GM12878 (cell line): Measurements from ENCODE around the gene JADE3. TPM values are rescaled to one million over a fixed set of nuclear protein-coding genes. Genes with fewer than 3 reads are reported as not detected.
A peak's percentile ranks its signal among the peaks of the same experiment; 100 is the strongest.

ENCODE experiments used
- BCL11A ChIP-seq: IDR thresholded peaks from 2 replicates; pipeline ENCODE4 v1.6.1; 2011; ENCODE audit warnings: low read depth, low read length
- BHLHE40 ChIP-seq, 2 experiments: fragments of 450-650 bp in 1 of 2; IDR thresholded peaks; 2 replicates each; pipeline ENCODE4 v1.6.1; 2011 to 2017; ENCODE audit warnings: low read depth in 2 of 2, borderline replicate concordance in 1 of 2, improper control_type of control experiment in 1 of 2, low read length in 1 of 2, mild to moderate bottlenecking in 1 of 2
- BMI1 ChIP-seq: fragments of 450-650 bp; IDR thresholded peaks from 2 replicates; pipeline ENCODE4 v1.6.1; 2016; ENCODE audit warnings: mild to moderate bottlenecking, moderate library complexity, borderline replicate concordance
- CBFB ChIP-seq: IDR thresholded peaks from 2 replicates; pipeline ENCODE4 v1.6.1; 2016; ENCODE audit warnings: antibody characterized with exemption, low read depth
- CHD2 ChIP-seq: IDR thresholded peaks from 2 replicates; pipeline ENCODE4 v1.6.1; 2011; ENCODE audit warnings: low read depth, low read length, improper control_type of control experiment, borderline replicate concordance
- E4F1 ChIP-seq: fragments of 450-650 bp; IDR thresholded peaks from 2 replicates; pipeline ENCODE4 v1.6.1; 2018; ENCODE audit warnings: borderline replicate concordance, mild to moderate bottlenecking; ENCODE audit not compliant: partially characterized antibody
- GATAD2B ChIP-seq: fragments of 450-650 bp; conservative IDR thresholded peaks from 2 replicates; pipeline ENCODE4 v1.6.1; 2017; ENCODE audit warnings: low read depth, mild to moderate bottlenecking, moderate library complexity
- IKZF2 ChIP-seq, 2 experiments: fragments of 450-650 bp; IDR thresholded peaks; 2 replicates each; pipeline ENCODE4 v1.6.1; 2017; ENCODE audit warnings: mild to moderate bottlenecking in 2 of 2, moderate library complexity in 2 of 2
- IRF3 ChIP-seq: fragments of 450-650 bp; IDR thresholded peaks from 2 replicates; pipeline ENCODE4 v1.6.1; 2014; ENCODE audit warnings: mild to moderate bottlenecking
- KDM1A ChIP-seq: fragments of 200-600 bp; sonication (generic); IDR thresholded peaks from 2 replicates; pipeline ENCODE4 v1.6.1; 2016; ENCODE audit warnings: borderline replicate concordance
- MEF2B ChIP-seq: fragments of 450-650 bp; IDR thresholded peaks from 2 replicates; pipeline ENCODE4 v1.6.1; 2018; ENCODE audit warnings: mild to moderate bottlenecking, moderate library complexity; ENCODE audit not compliant: partially characterized antibody, poor library complexity, severe bottlenecking
- NBN ChIP-seq: fragments of 450-650 bp; IDR thresholded peaks from 2 replicates; pipeline ENCODE4 v1.6.1; 2016
- NR2C1 ChIP-seq: fragments of 450-650 bp; IDR thresholded peaks from 2 replicates; pipeline ENCODE4 v1.6.1; 2017; ENCODE audit warnings: antibody characterized with exemption, mild to moderate bottlenecking, moderate library complexity
- PAX5 ChIP-seq: IDR thresholded peaks from 2 replicates; pipeline ENCODE4 v1.6.1; 2011; ENCODE audit warnings: low read depth, low read length, borderline replicate concordance
- PKNOX1 ChIP-seq: fragments of 450-650 bp; IDR thresholded peaks from 2 replicates; pipeline ENCODE4 v1.6.1; 2016; ENCODE audit warnings: mild to moderate bottlenecking
- RAD21 ChIP-seq: IDR thresholded peaks from 2 replicates; pipeline ENCODE4 v1.6.1; 2011; ENCODE audit warnings: mild to moderate bottlenecking, low read depth, low read length, moderate library complexity; ENCODE audit not compliant: insufficient read depth
- RB1 ChIP-seq: fragments of 450-650 bp; formaldehyde crosslinking; IDR thresholded peaks from 2 replicates; pipeline ENCODE4 v1.6.1; 2017; ENCODE audit warnings: mild to moderate bottlenecking, borderline replicate concordance
- RCOR1 ChIP-seq: conservative IDR thresholded peaks from 2 replicates; pipeline ENCODE4 v1.6.1; 2012; ENCODE audit warnings: low read depth, low read length, improper control_type of control experiment
- RELA ChIP-seq: fragments of 450-650 bp; IDR thresholded peaks from 2 replicates; pipeline ENCODE4 v1.8.0; 2014; ENCODE audit warnings: borderline replicate concordance; ENCODE audit not compliant: partially characterized antibody
- RELB ChIP-seq: fragments of 450-650 bp; IDR thresholded peaks from 2 replicates; pipeline ENCODE4 v1.6.1; 2017; ENCODE audit warnings: low read depth, mild to moderate bottlenecking, moderate library complexity
- SMC3 ChIP-seq: IDR thresholded peaks from 2 replicates; pipeline ENCODE4 v1.6.1; 2011; ENCODE audit warnings: low read length, improper control_type of control experiment, borderline replicate concordance
- SUZ12 ChIP-seq: fragments of 200-600 bp; sonication (generic); IDR thresholded peaks from one replicate; pipeline ENCODE4 v1.6.1; 2018; ENCODE audit warnings: antibody characterized with exemption, mild to moderate bottlenecking; ENCODE audit not compliant: unreplicated experiment
- TCF12 ChIP-seq: IDR thresholded peaks from 2 replicates; pipeline ENCODE4 v1.6.1; 2011; ENCODE audit warnings: low read depth, mild to moderate bottlenecking, low read length
- TCF3 ChIP-seq: IDR thresholded peaks from 2 replicates; pipeline ENCODE4 v1.6.1; 2012; ENCODE audit warnings: low read depth, mild to moderate bottlenecking, low read length, borderline replicate concordance; ENCODE audit not compliant: insufficient read depth
- polyA plus RNA-seq, 11 experiments: library from polyadenylated mRNA; depleted of rRNA in 4 of 11; unstranded in 6 of 11; stranded (reverse) in 5 of 11; fragments of >200 nt; fragmentation: Nextera tagmentation in 4 of 11; fragmentation: Illumina TruSeq in 1 of 11; extraction: Ambion mirVana in 4 of 11; extraction: Trizol in 1 of 11; gene quantifications; 1 replicate in 1 of 11; 2 replicates in 10 of 11; pipeline versions ENCODE4 v1.2.1 to v1.2.3, GENCODE V29; 2011 to 2016; ENCODE audit warnings: inconsistent platforms in 2 of 11, missing spikeins in 2 of 11, low read depth in 1 of 11
- total RNA-seq, 4 experiments: library from RNA; depleted of rRNA in 3 of 4; stranded (reverse); fragments of >200 nt in 3 of 4; fragmentation: Illumina TruSeq in 1 of 4; extraction: Trizol in 1 of 4; gene quantifications; 2 replicates each; pipeline versions ENCODE4 v1.2.1 to v1.2.3, GENCODE V29; 2013 to 2021

Gene JADE3
- total and polyA plus RNA-seq, 10 of the 15 experiments (the other 5 are each of a cell fraction or from before 2014, with no cell fraction given) = 0.06 to 13.0 (median 0.65) TPM

GRCh38 chrX:46903458-46904242 is 8.6 kb upstream of the JADE3 start (continued):
- TF ChIP-seq SUZ12 (no peak), IRF3 (no peak), BCL11A (no peak), GATAD2B (peak; percentile 96), SMC3 (peak; percentile 66), RB1 (peak; percentile 34; the same call in 1 of the 2 replicates), PKNOX1 (peak; percentile 48; the same call in 1 of the 2 replicates), NBN (peak; percentile 58; the same call in 1 of the 2 replicates), TCF12 (peak; percentile 20; the same call in 1 of the 2 replicates), RCOR1 (0 out of 2 replicates have a peak, but pooled peaks have one; percentile 66), CHD2 (0 out of 2 replicates have a peak, but pooled peaks have one; percentile 22), RELB (peak; percentile 93), TCF3 (no peak), IKZF2 (IDR thresholded peaks at IDR 0.05) (peak; percentile 39 to 42; a peak in 2 of 4 replicates), CBFB (no peak), RELA (peak; percentile 77), E4F1 (no peak), NR2C1 (no peak), BMI1 (no peak), MEF2B (peak; percentile 89), RAD21 (peak; percentile 65), BHLHE40 (IDR thresholded peaks at IDR 0.05; ENCODE audit: borderline replicate concordance in 1 of 2, low read depth in 2 of 2, low read length in 1 of 2) (peak in 1 of 2 experiments; percentile 55; a peak in 2 of 4 replicates), KDM1A (no peak), PAX5 (0 out of 2 replicates have a peak, but pooled peaks have one; percentile 14)
